HG03565 (cell line): ENCODE data around the gene PGBD5.

Experiments
- ATAC-seq: cut with Tn5 transposase; IDR thresholded peaks from one replicate; pipeline ENCODE4 v1.9.1; 2021; ENCODE audit warnings: mild to moderate bottlenecking, moderate library complexity; ENCODE audit not compliant: unreplicated experiment

PGBD5 gene

DNA sequence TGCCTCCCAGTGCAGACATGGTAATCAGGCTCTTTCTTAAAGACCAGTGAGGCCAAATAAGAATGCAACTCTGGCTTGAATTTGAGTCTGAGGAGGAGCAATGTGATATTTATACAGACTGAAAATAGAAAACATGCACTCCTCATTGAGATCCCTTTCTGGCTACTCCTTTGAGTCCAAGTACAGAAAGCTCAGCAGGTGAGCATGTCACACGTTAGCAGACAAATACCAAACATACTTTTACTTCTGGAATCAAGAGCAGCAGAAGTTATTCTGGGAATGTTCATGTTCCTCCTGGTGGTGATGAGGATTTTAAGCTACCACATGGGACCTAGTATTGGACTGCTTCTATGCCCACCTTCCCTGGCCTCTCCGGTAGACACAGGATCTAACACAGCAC is 48.3 kb downstream of the PGBD5 start:
- ATAC-seq, result no peak

DNA sequence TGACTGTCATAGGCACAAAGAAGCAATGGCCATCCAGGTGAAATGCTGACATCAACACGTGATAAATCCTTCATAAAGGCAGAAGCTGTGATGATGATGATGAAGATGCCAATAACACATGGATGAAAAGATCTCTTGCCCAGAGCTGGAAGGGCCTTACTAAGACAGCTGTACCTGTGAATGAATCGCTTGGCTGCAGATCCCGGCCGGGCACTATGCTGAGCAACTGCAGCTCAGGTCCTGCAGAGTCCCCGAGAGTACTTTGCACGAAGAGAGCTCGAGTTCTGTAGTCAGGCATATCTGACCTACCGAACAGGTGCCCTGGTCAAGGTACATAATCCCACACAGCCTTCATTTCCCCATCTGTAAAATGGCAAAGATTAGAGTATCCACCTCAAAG is 48.8 kb downstream of the PGBD5 start:
- ATAC-seq, result no peak

DNA sequence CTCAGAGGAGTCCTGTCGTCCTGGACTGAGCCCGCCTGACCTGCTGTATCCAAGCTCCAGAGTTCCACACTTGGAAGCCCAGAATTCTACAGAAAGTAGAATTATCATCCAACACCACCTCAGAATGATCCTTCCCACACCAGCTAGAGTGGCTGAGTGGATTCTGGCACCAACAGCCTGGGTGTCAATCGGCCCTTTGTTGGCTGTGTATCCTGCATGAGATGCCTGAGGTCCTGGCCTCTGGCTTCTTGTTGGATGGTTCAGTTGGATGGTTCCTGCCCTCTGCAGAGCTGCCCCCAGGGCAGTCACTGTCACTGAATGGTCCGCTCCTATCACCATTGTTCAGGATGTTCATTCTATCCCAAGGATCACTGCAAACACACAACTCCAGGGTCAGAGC is 49.8 kb downstream of the PGBD5 start:
- ATAC-seq, result no peak

DNA sequence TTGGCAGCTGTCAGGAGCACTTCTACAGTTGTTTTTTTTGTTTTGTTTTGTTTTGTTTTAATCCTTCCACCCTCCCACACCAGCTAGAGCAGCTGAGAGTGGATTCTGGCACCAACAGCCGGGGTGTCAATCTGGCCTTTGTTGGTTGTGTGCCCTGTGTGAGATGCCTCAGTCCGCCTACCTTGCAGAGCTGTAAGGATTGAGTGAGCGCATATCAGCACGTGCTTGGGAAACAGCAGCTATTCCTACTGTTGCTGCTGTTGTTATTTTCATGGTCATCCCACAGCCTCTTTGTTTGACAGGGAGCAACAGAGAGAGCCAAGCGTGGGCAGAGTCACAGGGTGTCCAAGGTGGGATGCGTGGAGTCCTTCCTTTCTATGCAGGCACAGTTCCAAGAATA is 50.4 kb downstream of the PGBD5 start:
- ATAC-seq, result no peak

DNA sequence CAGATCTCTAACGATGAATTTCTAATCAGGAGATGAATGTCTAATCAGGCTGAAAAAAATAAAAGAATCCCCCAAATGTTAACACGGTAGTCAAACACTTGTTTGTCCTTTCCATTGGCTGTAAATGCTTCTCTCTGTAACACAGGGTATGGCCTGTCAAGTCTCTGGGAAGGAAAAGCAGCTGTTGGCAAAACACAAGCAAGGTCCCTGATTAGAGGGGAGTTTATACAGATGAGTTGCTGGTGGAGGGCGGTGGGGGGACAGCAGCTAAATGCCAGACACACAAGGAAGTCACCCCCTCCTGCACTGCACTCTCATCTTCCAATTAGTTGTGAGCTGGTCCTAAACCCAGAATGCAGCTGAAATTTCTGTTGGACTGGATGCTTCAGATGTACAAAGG is 51.0 kb downstream of the PGBD5 start:
- ATAC-seq, result no peak

DNA sequence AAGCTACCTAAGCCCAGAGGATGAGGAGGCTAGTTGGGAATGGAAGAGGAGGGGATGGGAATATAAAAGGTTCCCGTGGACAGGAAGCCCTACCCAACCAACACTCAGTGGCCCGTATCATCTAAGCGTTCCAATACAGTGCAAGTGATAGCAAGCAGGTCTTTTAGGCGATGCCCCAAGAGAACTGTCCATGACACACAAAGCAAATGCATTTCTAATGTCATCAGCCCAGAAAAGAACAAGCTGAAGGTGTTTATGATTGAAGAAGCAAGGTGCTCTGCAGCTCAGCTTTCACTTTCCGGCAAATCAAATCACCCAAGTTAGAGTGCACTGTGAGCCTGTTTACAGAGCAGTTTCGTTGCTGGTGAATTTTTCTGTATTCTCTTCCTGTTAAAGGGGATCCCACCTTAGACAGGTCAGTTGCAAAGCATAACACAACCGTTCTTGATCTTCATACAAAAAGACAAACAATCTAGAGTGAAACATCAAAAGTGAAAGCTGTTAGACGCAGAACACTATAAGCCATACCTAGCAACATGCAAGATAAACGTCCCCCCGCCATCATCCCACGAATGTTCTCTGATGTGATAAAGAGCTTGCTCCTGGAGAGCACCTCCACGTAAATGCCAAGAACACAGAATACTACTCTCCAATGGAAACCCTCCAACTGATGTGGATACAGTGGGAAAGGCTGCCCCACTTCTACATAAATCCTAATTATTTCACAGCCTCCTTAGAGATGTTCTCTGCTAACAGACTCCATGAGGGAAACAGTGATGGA is 54.0 kb downstream of the PGBD5 start:
- ATAC-seq, result no peak

DNA sequence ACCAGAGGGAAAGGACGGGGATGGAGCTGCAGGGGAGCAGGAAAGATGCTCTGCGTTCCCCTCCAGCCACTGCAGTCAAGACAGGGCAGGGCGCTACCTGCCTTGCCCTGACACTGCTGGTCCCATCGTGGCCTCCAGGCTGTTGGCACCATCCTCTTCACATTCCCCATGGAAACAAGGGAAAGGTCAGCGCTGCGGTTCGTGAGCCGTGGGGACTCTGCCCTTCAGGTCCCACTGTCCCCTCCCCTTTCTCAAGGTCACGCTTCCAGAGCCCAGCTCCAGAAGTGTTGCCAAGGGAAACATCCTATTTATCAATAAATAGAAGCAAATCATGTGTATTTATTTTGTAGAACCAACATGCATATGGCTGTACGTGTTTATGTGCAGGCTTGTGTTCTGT is 56.0 kb downstream of the PGBD5 start:
- ATAC-seq, result no peak

DNA sequence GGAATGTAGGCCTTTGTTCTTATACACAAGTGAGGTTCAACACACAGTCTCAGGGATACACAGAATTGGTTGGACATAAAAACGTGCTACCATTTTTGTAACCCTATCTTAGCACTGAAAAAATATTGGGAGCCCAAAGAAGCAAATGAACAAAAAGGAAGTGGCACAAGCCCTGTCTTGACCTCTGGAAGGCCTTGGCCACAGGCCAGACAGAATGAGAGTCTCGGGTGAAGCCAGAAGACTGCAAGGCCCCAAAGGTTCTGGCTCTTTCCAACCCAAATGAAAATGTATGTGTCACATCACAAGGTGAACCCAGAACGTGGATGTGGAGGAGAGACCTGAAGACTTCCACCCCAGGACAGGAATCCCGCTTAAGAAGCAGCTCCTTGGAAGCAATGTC is 57.3 kb downstream of the PGBD5 start:
- ATAC-seq, result no peak

DNA sequence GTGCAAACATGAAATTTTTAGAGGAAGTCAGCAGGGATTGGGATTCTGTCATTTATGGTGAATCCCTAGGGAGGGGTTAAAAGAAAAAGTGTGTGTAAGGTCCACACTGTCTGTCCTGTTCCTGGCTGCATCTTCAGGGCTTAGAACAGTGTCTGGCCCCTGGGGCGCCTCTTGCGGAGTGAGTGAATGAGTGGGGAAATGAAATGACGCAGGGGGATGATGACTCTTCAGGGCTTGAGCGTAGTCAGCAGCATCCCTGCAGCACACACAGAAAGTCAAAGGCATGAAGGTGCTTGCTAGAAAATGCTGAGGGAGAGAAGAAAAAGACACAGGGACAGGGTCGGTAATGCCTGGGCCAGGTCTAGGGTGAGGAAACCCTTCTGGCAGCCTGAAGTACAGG is 57.8 kb downstream of the PGBD5 start:
- ATAC-seq, result no peak

DNA sequence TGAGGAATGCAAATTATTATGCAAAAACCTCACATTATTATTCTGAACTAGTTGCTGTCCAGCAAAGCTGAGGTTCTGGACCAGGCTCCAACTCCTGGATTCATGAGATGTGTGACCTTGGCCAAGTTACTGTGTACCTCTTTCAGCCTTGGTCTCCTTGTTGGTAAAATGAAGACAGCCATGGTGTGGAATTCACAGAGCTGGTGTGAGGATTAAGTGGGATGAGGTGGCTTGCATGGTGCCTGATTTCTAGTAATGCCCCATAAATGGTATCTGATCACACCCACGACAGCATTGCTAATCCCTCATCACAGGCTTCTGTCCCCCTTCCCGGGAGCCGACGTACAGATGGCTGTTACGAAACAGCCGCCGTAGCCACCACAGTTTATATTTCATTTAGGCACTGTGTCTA is 59.6 kb downstream of the PGBD5 start:
- no peak for ATAC-seq

DNA sequence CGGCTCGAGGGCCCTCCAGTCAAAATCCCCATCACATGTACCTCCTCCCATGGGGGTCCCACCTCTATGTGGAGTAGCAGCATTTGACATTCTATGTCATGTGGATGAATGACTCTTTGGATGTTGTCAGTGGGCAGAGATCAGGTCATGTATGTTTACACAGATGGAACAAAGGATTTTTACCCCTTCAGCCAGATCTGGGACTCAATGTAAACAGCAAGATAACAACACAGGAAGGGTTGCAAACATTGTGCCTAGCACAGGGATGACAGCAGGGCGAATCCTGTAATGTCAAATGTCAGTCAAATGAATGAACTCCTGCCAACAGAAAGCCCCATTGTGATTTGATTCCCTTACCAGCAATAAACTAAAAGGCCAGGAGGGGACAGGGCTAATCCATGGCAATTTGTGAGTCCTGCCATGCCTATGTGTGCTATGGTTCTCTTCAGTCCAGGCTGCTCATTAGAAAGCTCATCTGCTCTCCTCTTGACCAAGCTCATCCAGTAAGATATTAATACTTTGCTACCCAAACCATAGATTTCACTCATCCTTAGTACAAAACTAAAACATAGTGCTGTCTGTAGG is 60.3 kb downstream of the PGBD5 start:
- no peak for ATAC-seq

DNA sequence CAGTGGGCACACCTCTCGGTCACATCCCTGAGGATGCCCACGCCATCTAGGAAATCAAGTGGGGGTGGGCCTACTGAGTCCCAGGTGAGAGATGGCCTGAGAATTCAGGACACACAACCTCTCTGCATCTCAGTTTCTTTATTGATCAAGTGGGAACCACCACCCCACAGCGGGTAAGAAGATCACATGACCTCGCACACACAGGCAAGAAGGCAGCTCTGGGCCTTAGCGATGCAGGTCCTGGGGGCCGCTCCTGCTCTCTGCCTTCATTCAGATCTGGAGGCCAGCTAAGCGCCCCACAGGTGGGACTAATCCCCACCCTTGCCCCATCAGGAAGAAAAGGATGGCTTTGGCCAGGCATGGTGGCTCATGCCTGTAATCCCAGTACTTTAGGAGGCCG is 63.2 kb downstream of the PGBD5 start:
- no peak for ATAC-seq

DNA sequence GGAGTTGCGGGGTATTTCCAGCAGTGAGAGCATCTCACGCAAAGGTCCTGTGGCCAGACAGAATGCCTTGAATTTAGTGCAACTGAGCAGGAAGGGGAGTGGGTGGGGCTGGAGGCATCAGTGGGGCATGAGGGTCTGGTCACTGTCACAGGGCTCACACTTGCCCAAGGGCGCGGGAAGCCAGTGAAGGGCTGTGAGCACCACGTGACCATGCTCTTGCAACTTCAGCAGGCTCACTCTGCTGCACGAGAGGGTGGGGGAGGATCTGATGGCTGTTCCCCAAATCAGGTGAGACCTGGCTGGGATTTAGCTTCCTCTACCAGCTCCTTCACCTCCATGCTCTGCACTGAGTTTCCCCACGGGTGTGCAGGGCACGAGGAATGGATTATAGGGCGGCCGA is 64.2 kb downstream of the PGBD5 start:
- no peak for ATAC-seq

DNA sequence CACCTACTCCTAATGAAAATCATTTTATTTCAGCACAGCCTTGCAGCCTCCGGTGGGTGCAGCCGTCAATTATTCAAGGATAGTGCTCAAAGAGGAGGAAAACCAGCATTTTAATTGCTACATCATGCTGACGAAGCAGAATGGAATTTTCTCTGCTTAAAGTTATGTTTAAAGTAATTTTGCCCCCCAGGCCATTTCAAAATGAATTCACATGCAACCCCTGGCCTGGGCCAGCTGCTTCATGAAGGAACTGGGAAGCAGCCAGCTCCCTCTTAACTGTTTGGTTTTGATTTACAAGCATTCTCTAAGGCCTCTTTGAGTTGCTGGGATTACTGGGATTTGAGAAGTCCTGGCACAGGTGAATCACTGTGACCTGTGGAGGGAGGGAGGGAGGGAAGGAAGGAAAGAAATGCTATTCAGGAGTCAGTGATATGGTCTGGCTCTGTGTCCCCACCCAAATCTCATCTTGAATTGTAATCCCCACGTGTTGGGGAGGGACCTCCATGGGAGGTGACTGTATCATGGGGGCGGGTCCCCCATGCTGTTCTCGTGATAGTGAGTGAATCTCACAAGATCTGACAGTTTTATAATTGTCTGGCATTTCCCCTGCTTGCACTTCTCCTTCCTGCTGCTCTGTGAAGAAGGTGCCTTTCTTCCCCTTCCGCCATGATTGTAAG is 66.0 kb downstream of the PGBD5 start:
- no peak for ATAC-seq

DNA sequence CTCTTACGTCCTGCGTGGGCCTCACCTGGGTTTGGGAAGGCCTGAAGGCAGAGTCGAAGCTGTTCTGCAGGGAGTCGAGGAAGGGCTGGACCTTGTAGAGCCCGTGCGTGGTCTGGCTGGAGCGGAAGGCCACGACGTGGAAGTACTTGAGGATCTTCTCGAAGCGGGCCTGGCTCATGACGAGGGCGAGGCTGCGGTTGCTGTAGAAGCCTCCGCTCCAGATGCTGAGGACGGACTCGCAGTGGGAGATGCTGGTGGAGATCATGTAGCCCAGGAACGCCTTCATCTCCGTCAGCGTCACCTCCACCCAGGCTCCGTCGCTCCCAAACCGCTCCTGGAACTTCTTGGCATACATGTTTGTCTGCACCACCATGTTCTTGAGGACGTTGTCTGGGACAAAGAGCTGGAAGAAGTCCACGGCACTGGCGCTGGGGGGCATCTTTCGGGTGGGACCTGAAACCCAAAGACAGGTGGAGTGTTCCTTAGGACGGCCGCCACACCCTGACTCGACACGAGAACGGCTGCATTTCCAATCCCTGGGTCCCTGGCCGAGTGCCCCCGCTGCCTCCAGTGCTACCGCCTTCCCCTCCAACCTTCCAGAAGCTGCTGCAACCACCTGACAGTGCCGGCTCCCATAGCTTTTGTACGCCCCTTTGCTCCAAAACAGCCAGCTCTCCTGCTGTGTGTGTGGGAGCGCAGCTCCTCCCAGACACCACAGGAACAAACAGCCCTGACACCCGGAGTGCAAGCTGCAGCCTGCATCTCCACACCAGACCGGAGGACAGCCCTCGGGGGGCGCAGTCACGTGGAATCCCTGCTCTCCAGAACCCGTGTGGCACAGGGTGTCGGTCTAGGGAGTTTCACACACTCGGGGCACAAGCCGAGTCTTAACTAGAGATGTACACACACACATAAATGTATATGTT is 69.0 kb downstream of the PGBD5 start:
- ATAC-seq, result no peak

DNA sequence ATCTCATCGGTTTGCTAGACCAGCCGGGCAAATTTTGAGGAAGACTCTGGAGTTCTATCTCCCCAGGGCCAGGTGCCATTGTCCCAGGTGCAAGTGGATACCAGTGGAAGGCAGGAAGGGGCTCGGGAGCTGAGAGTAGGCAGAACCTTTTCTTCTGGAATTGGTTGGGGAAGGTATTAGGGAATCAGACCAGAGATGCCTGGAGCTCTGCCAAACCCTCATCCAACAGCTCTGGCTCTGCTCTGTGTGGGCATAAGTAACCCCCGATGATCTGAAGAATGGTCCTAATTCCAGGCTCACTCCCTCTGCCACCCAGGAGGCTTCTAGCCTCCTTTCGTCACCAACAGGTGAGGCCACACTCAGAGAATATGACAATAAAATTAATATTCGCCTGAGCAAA is 69.9 kb downstream of the PGBD5 start:
- ATAC-seq, result no peak

DNA sequence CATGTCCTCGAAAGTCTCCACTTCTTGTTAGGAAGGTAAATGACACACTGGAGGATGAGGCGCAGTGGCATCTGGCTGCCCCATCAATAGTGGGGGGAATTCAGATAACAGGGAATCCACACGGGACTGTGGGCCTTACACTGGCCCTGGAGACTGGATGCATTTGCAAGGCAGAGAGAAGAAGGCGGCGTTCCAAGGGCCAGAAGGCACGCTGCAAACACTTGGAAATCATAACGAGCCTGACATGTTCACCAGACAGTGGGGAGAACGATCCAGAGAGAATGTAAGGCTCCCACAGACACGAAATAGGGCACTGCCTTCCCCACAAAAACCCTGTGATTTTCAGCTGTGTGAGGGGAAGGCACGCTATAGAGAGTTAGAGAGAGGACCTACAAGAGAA is 70.5 kb downstream of the PGBD5 start:
- ATAC-seq, result no peak

DNA sequence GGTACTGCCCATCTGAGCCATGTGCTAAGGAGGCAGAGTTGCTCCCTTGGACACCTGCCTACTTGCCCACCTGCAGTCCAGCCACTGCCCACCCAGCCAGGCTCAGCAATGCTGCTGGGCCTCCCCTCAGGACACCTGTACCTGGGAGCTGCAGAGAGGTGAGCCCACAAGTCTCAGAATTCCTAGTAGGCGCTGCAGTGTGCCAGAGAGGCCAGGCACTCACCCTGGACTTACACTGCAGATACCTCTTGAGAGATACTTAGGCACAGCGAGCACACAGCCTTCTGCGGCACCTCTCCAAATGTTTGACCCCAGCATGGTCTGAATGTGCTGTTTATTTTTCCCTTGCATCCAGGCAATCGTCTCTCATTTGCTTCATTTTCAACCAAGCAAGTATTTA is 71.0 kb downstream of the PGBD5 start:
- ATAC-seq, result no peak

DNA sequence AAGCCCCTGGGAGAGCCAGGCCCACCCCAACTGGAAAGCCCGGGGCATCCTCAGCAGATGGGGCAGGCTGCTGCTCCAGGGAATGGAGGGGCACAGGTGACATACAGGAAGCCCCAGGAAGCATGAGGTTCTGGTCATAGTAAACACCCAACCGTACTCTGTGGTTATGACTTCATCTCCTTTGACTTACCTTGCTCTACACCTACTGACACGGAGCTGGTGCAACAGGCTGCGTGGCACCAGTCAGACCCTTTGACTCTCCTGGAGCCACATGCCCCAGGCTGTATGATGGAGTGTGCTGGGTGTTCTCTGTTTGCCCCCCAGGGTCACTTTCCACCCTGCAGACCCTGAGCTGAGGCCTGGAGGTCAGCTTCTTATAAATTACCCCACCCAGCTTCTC is 72.1 kb downstream of the PGBD5 start:
- no peak for ATAC-seq

DNA sequence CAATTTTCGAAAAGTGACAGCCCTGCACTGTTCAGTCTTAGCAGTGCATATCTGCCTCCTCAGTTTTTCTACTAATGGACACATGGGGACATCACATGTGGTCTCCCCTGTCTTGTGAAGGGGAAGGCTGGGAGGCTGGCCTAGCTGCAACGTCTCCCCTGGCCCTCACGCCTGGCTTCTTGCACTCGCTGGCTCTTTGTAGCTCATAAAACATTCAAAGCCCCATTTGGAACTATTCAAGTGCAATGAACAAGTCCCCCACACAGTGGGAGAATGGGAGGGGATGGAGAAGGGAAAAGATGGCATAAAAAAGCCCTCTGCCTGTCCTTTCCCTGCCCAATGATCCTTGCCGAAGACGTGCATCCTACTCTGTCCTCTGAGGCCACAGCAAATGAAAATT is 73.6 kb downstream of the PGBD5 start:
- no peak for ATAC-seq

DNA sequence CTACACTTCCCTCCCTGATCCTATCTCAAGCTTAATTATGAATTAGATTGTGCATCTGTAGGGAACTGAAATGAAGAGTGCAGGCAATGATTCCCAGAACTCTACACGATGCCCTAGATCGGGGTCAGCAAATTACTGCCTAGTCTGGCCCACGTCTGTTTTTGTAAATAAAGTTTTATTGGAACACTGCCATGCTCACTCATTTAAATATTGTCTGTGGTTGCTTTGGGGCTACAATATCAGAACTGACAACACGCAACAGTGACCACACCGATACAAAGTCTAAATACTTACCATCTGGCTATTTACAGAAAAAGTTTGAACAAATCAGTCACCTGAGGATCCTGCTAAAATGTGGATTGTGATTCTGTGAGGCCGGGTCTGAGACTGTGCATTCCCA is 74.1 kb downstream of the PGBD5 start:
- no peak for ATAC-seq
